ENCODE measurements around the gene UPF3B.
A peak's percentile ranks its signal among the peaks of the same experiment; 100 is the strongest.

DNA sequence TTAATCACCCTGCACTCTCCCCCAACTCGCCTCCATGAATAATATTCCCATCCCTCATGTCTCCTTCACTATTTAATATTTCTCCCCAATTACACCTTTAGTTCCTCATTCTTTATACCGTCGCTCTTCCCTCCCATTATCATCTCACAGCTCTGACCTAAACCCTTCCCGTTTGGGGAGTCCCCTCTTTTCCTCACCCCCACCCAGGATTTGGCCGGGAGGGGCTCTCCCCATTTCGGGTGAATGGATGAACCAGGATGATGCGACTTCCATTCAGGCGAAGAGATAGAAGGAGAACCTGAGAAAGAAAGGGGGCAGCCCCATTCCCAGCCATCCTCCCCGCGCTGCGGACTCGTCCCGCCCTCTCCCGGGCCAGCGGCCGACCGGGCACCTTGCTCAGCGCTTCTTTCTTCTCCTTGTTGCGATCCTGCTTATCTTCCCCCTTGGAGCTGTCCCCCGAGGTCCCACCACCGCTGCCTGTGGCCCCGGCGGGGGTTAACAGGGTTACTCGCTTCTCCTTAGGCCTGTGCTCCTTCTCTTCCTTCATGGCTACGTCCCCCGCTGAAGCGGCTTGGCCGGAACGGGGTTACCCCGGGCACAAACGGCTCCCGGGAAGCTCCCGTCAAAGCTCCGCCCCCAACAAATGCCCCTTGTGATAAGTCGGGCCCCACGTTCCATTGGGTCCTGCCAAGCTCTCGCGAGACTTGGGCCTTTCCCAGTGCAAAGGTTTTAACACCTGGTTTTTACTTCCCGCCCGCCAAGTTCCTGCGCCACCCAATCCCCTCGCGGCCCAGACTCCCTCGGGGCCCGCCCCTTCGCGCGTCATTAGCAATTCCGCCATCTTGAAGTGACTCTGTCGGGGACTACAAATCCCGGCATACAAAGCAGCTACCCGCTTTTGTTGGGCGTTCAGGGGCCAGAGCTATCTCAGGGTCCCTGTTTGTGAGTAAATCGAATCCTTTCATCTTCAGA is at the start of gene UPF3B:
- peak; percentile 64; the same call in 1 of the 2 replicates for TF ChIP-seq POLR2A (IDR thresholded peaks at IDR 0.05; ENCODE audit: low read depth, low read length)
- TF ChIP-seq POLR2AphosphoS5 (IDR thresholded peaks at IDR 0.05; ENCODE audit: low read depth, low read length), result 0 out of 2 replicates have a peak, but pooled peaks have one; percentile 31
